GM19463 (cell line): Measurements from ENCODE around the gene ZNF14.
"Not testable (repeated sequence)": the region's sequence is repeated elsewhere in the genome, so short reads cannot be mapped to it uniquely, and the experiment has no call there.

ENCODE experiments used
- ATAC-seq: cut with Tn5 transposase; IDR thresholded peaks from one replicate; pipeline ENCODE4 v1.9.1; 2021; ENCODE audit warnings: mild to moderate bottlenecking, moderate library complexity; ENCODE audit not compliant: unreplicated experiment

ZNF14 gene

GRCh38 chr19:19696386-19696785 is 36.5 kb downstream of the ZNF14 start:
- ATAC-seq: no peak

- ATAC-seq: no peak
Measured at GRCh38 chr19:19691683-19692082, 41.2 kb downstream of the ZNF14 start.

- not testable (repeated sequence) for ATAC-seq
Measured at GRCh38 chr19:19689023-19689422, 43.9 kb downstream of the ZNF14 start.

GRCh38 chr19:19687090-19687489 is 45.8 kb downstream of the ZNF14 start:
- ATAC-seq: no peak

GRCh38 chr19:19686580-19686979 is 46.3 kb downstream of the ZNF14 start:
- no peak for ATAC-seq

GRCh38 chr19:19686119-19686518 is 46.8 kb downstream of the ZNF14 start:
- not testable (repeated sequence) for ATAC-seq

GRCh38 chr19:19679176-19680073 is 53.5 kb downstream of the ZNF14 start:
- ATAC-seq: no peak

GRCh38 chr19:19677579-19677978 is 55.3 kb downstream of the ZNF14 start:
- ATAC-seq: no peak

- ATAC-seq: no peak
Measured at GRCh38 chr19:19674315-19674714, 58.6 kb downstream of the ZNF14 start.

GRCh38 chr19:19672816-19673215 is 60.1 kb downstream of the ZNF14 start:
- no peak for ATAC-seq

GRCh38 chr19:19670070-19670551 is 62.8 kb downstream of the ZNF14 start:
- no peak for ATAC-seq

- peak; percentile 70 for ATAC-seq
Measured at GRCh38 chr19:19668230-19669012, 64.5 kb downstream of the ZNF14 start, which contains the start of gene ZNF101. TSS of gene ZNF101 (plus strand) at chr19:19668839. CDS start at chr19:19668964, 125 bp downstream.

- ATAC-seq: not testable (repeated sequence)
Measured at GRCh38 chr19:19665420-19665948, 67.4 kb downstream of the ZNF14 start.

GRCh38 chr19:19663256-19664120 is 69.4 kb downstream of the ZNF14 start, which contains the start of gene ATP13A1:
TSS of gene ATP13A1 (minus strand) at chr19:19663676. CDS start at chr19:19663666, 10 bp downstream.
- ATAC-seq: peak; percentile 72

- ATAC-seq: no peak
Measured at GRCh38 chr19:19662871-19663255, 70.0 kb downstream of the ZNF14 start.

GRCh38 chr19:19662344-19662743 is 70.6 kb downstream of the ZNF14 start:
- no peak for ATAC-seq

- peak; percentile 20 for ATAC-seq
Measured at GRCh38 chr19:19661675-19662251, 71.1 kb downstream of the ZNF14 start.

- ATAC-seq: no peak
Measured at GRCh38 chr19:19661141-19661674, 71.7 kb downstream of the ZNF14 start.
